ENCODE measurements around the gene TMCO4.

DNA sequence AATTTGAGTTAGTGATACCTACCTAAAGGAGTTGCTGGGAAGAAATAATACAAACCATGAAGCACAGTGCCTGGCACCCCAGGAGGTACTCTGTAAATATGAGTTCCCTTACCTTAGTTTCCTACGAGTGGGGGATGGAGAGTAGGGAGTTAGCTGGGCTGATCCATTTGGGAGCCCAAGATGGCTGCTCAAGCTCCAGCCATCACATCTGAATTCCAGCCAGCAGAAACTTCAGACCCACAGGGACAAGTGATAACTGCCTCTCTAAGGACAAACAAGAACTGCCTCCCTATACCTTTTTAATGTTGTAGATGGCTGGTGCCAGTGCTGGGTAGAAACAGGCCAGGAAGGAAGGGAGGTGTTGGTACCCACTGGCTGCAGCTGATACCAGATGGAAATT, 112.3 kb downstream of the TMCO4 start:
- TF ChIP-seq, protein P1, sequence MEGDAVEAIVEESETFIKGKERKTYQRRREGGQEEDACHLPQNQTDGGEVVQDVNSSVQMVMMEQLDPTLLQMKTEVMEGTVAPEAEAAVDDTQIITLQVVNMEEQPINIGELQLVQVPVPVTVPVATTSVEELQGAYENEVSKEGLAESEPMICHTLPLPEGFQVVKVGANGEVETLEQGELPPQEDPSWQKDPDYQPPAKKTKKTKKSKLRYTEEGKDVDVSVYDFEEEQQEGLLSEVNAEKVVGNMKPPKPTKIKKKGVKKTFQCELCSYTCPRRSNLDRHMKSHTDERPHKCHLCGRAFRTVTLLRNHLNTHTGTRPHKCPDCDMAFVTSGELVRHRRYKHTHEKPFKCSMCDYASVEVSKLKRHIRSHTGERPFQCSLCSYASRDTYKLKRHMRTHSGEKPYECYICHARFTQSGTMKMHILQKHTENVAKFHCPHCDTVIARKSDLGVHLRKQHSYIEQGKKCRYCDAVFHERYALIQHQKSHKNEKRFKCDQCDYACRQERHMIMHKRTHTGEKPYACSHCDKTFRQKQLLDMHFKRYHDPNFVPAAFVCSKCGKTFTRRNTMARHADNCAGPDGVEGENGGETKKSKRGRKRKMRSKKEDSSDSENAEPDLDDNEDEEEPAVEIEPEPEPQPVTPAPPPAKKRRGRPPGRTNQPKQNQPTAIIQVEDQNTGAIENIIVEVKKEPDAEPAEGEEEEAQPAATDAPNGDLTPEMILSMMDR (IDR thresholded peaks at IDR 0.05) = no peak
- TF ChIP-seq EP300 (IDR thresholded peaks at IDR 0.05; ENCODE audit: low read depth) = no peak
- no peak for TF ChIP-seq POLR2AphosphoS5 (IDR thresholded peaks at IDR 0.05)

Data from transverse colon (tissue), 4 donors.